Measurements from ENCODE around the gene HESX1.

GRCh38 chr3:57163751-57164150, 36.0 kb downstream of the HESX1 start:
- TF ChIP-seq CTCF (conservative IDR thresholded peaks at IDR 0.05; ENCODE audit: low read length) (no peak), EZH2phosphoT487 (IDR thresholded peaks at IDR 0.05; ENCODE audit: borderline replicate concordance) (no peak)

Measured in Loucy (cell line).